ENCODE measurements around the gene GFOD2. TPM values are rescaled to one million over a fixed set of nuclear protein-coding genes. Genes with fewer than 3 reads are reported as not detected.

GFOD2 gene
- total and polyA plus RNA-seq, 2 experiments from 2014 or later, result 9.8 to 12.4 TPM

- Histone ChIP-seq H3K27ac (no peak overlapping the region), H3K79me2 (peaks cover 30% of the 10 kb centered on the region), H3K9me3 (ENCODE audit: low read depth) (no peaks in the 10 kb centered on the region), H3K36me3 (replicated peaks; ENCODE audit: insufficient read depth, low read depth) (no peaks in the 10 kb centered on the region), H3K4me1 (ENCODE audit: insufficient read depth) (no peaks in the 10 kb centered on the region), H4K20me1 (ENCODE audit: insufficient read depth, poor library complexity, severe bottlenecking) (no peaks in the 10 kb centered on the region), H3K27me3 (no peaks in the 10 kb centered on the region), H2AFZ (no peak overlapping the region), H3K4me2 (no peak overlapping the region), H3K4me3 (no peak overlapping the region), H3K9me2 (replicated peaks; ENCODE audit: insufficient read depth) (no peaks in the 10 kb centered on the region)
- TF ChIP-seq CTCF (IDR thresholded peaks at IDR 0.05; ENCODE audit: poor library complexity), result no peak
- no peak for TF ChIP-seq EZH2phosphoT487 (IDR thresholded peaks at IDR 0.05; ENCODE audit: low read depth, severe bottlenecking, unreplicated experiment)
- TF ChIP-seq EZH2 (IDR thresholded peaks at IDR 0.05; ENCODE audit: borderline replicate concordance), result no peak
- DNase-seq (ENCODE audit: low spot score), result no peak
- 88% methylated on average over 2 of the region's 2 CpGs for WGBS (ENCODE audit: low lambda C conversion rate, missing lambda C conversion rate)
These were observed 15.5 kb downstream of the GFOD2 start for GRCh38 chr16:67703626-67704025.

GRCh38 chr16:67702130-67702529 lies 17.0 kb downstream of the GFOD2 start:
- DNase-seq (ENCODE audit: low spot score), result no peak
- no peak overlapping the region for H3K4me2 ChIP-seq
- no peaks in the 10 kb centered on the region for H3K9me2 ChIP-seq (replicated peaks; ENCODE audit: insufficient read depth)
- H2AFZ ChIP-seq, result no peak overlapping the region
- H3K27me3 ChIP-seq, result no peaks in the 10 kb centered on the region
- no peaks in the 10 kb centered on the region for H3K36me3 ChIP-seq (replicated peaks; ENCODE audit: insufficient read depth, low read depth)
- H3K79me2 ChIP-seq, result peaks cover 23% of the 10 kb centered on the region
- TF ChIP-seq EZH2phosphoT487 (IDR thresholded peaks at IDR 0.05; ENCODE audit: low read depth, severe bottlenecking, unreplicated experiment) (no peak), EZH2 (IDR thresholded peaks at IDR 0.05; ENCODE audit: borderline replicate concordance) (no peak), CTCF (IDR thresholded peaks at IDR 0.05; ENCODE audit: poor library complexity) (no peak)
- H4K20me1 ChIP-seq (ENCODE audit: insufficient read depth, poor library complexity, severe bottlenecking), result no peaks in the 10 kb centered on the region
- WGBS (ENCODE audit: low lambda C conversion rate, missing lambda C conversion rate), result 89% methylated on average over 4 of the region's 4 CpGs
- H3K4me3 ChIP-seq, result no peak overlapping the region
- H3K4me1 ChIP-seq (ENCODE audit: insufficient read depth), result no peaks in the 10 kb centered on the region
- H3K9me3 ChIP-seq (ENCODE audit: low read depth), result no peaks in the 10 kb centered on the region
- no peak overlapping the region for H3K27ac ChIP-seq

GRCh38 chr16:67701420-67701819 lies 17.7 kb downstream of the GFOD2 start:
- no peaks in the 10 kb centered on the region for H3K9me3 ChIP-seq (ENCODE audit: low read depth)
- H3K4me3 ChIP-seq, result no peak overlapping the region
- H3K79me2 ChIP-seq, result peaks cover 18% of the 10 kb centered on the region
- WGBS (ENCODE audit: low lambda C conversion rate, missing lambda C conversion rate), result 100% methylated on average over 1 of the region's 1 CpG
- H3K4me1 ChIP-seq (ENCODE audit: insufficient read depth), result no peaks in the 10 kb centered on the region
- DNase-seq (ENCODE audit: low spot score), result no peak
- H3K4me2 ChIP-seq, result no peak overlapping the region
- no peak for TF ChIP-seq EZH2phosphoT487 (IDR thresholded peaks at IDR 0.05; ENCODE audit: low read depth, severe bottlenecking, unreplicated experiment)
- TF ChIP-seq CTCF (IDR thresholded peaks at IDR 0.05; ENCODE audit: poor library complexity), result no peak
- TF ChIP-seq EZH2 (IDR thresholded peaks at IDR 0.05; ENCODE audit: borderline replicate concordance), result no peak
- no peaks in the 10 kb centered on the region for H3K9me2 ChIP-seq (replicated peaks; ENCODE audit: insufficient read depth)
- no peak overlapping the region for H2AFZ ChIP-seq
- H3K27ac ChIP-seq, result no peak overlapping the region
- no peaks in the 10 kb centered on the region for H3K36me3 ChIP-seq (replicated peaks; ENCODE audit: insufficient read depth, low read depth)
- H4K20me1 ChIP-seq (ENCODE audit: insufficient read depth, poor library complexity, severe bottlenecking), result no peaks in the 10 kb centered on the region
- H3K27me3 ChIP-seq, result no peaks in the 10 kb centered on the region

- WGBS (ENCODE audit: low lambda C conversion rate, missing lambda C conversion rate), result 96% methylated on average over 7 of the region's 7 CpGs
- H3K36me3 ChIP-seq (replicated peaks; ENCODE audit: insufficient read depth, low read depth), result no peaks in the 10 kb centered on the region
- H3K9me3 ChIP-seq (ENCODE audit: low read depth), result no peaks in the 10 kb centered on the region
- no peak for DNase-seq (ENCODE audit: low spot score)
- H4K20me1 ChIP-seq (ENCODE audit: insufficient read depth, poor library complexity, severe bottlenecking), result no peaks in the 10 kb centered on the region
- H3K27ac ChIP-seq, result no peak overlapping the region
- H3K9me2 ChIP-seq (replicated peaks; ENCODE audit: insufficient read depth), result no peaks in the 10 kb centered on the region
- no peak for TF ChIP-seq EZH2phosphoT487 (IDR thresholded peaks at IDR 0.05; ENCODE audit: low read depth, severe bottlenecking, unreplicated experiment)
- no peak for TF ChIP-seq EZH2 (IDR thresholded peaks at IDR 0.05; ENCODE audit: borderline replicate concordance)
- TF ChIP-seq CTCF (IDR thresholded peaks at IDR 0.05; ENCODE audit: poor library complexity), result no peak
- H3K27me3 ChIP-seq, result no peaks in the 10 kb centered on the region
- no peak overlapping the region for H2AFZ ChIP-seq
- H3K4me3 ChIP-seq, result no peak overlapping the region
- peaks cover 13% of the 10 kb centered on the region for H3K79me2 ChIP-seq
- no peaks in the 10 kb centered on the region for H3K4me1 ChIP-seq (ENCODE audit: insufficient read depth)
- no peak overlapping the region for H3K4me2 ChIP-seq
These were observed 19.9 kb downstream of the GFOD2 start for GRCh38 chr16:67699265-67699664.

All from hepatocyte (in vitro differentiated cells).